ENCODE data around the gene MAP7. TPM values are rescaled to one million over a fixed set of nuclear protein-coding genes. Genes with fewer than 3 reads are reported as not detected.
A peak's percentile ranks its signal among the peaks of the same experiment; 100 is the strongest.

The MAP7 gene
- total RNA-seq, 1 donor from 2014 or later = 101 TPM

GRCh38 chr6:136331461-136331860, 218.8 kb downstream of the MAP7 start:
- Mint-ChIP-seq H3K27ac (no peak overlapping the region), H3K9me3 (ENCODE audit: low read depth) (no peaks in the 10 kb centered on the region), H3K4me3 (ENCODE audit: low read depth) (no peak overlapping the region), H3K36me3 (ENCODE audit: insufficient read depth) (no peaks in the 10 kb centered on the region), H3K4me1 (ENCODE audit: low read depth) (peaks cover 3% of the 10 kb centered on the region), H3K27me3 (no peaks in the 10 kb centered on the region)
- no peak for DNase-seq (ENCODE audit: low spot score, unreplicated experiment)
- no peak for TF ChIP-seq CTCF (IDR thresholded peaks at IDR 0.05; ENCODE audit: unreplicated experiment)

GRCh38 chr6:136330634-136331033, 219.6 kb downstream of the MAP7 start:
- no peak for TF ChIP-seq CTCF (IDR thresholded peaks at IDR 0.05; ENCODE audit: unreplicated experiment)
- Mint-ChIP-seq H3K36me3 (ENCODE audit: insufficient read depth) (no peaks in the 10 kb centered on the region), H3K27ac (no peak overlapping the region), H3K27me3 (no peaks in the 10 kb centered on the region), H3K9me3 (ENCODE audit: low read depth) (no peaks in the 10 kb centered on the region), H3K4me3 (ENCODE audit: low read depth) (no peak overlapping the region), H3K4me1 (ENCODE audit: low read depth) (peaks cover 3% of the 10 kb centered on the region)
- no peak for DNase-seq (ENCODE audit: low spot score, unreplicated experiment)

GRCh38 chr6:136326038-136326553, 224.1 kb downstream of the MAP7 start:
- H3K36me3 Mint-ChIP-seq (ENCODE audit: insufficient read depth) = no peaks in the 10 kb centered on the region
- DNase-seq (ENCODE audit: low spot score, unreplicated experiment) = no peak
- H3K9me3 Mint-ChIP-seq (ENCODE audit: low read depth) = no peaks in the 10 kb centered on the region
- H3K27ac Mint-ChIP-seq = no peak overlapping the region
- H3K4me1 Mint-ChIP-seq (ENCODE audit: low read depth) = peaks cover 12% of the 10 kb centered on the region
- H3K4me3 Mint-ChIP-seq (ENCODE audit: low read depth) = no peak overlapping the region
- H3K27me3 Mint-ChIP-seq = no peaks in the 10 kb centered on the region
- TF ChIP-seq CTCF (IDR thresholded peaks at IDR 0.05; ENCODE audit: unreplicated experiment) = no peak

GRCh38 chr6:136324686-136325380, 225.4 kb downstream of the MAP7 start:
- TF ChIP-seq CTCF (IDR thresholded peaks at IDR 0.05; ENCODE audit: unreplicated experiment) = no peak
- H3K9me3 Mint-ChIP-seq (ENCODE audit: low read depth) = no peaks in the 10 kb centered on the region
- H3K27me3 Mint-ChIP-seq = no peaks in the 10 kb centered on the region
- peaks cover 12% of the 10 kb centered on the region for H3K4me1 Mint-ChIP-seq (ENCODE audit: low read depth)
- no peak for DNase-seq (ENCODE audit: low spot score, unreplicated experiment)
- no peak overlapping the region for H3K4me3 Mint-ChIP-seq (ENCODE audit: low read depth)
- no peaks in the 10 kb centered on the region for H3K36me3 Mint-ChIP-seq (ENCODE audit: insufficient read depth)
- H3K27ac Mint-ChIP-seq = no peak overlapping the region

- Mint-ChIP-seq H3K27ac (peak overlapping the region; percentile 84), H3K36me3 (ENCODE audit: insufficient read depth) (no peaks in the 10 kb centered on the region), H3K4me1 (ENCODE audit: low read depth) (peaks cover 9% of the 10 kb centered on the region), H3K4me3 (ENCODE audit: low read depth) (peak overlapping the region; percentile 27), H3K9me3 (ENCODE audit: low read depth) (no peaks in the 10 kb centered on the region), H3K27me3 (no peaks in the 10 kb centered on the region)
- DNase-seq (ENCODE audit: low spot score, unreplicated experiment) = no peak
- TF ChIP-seq CTCF (IDR thresholded peaks at IDR 0.05; ENCODE audit: unreplicated experiment) = no peak
These were observed 226.7 kb downstream of the MAP7 start for GRCh38 chr6:136323431-136324112.
